GM12878 (cell line): ENCODE measurements around the gene RPL26. TPM values are rescaled to one million over a fixed set of nuclear protein-coding genes. Genes with fewer than 3 reads are reported as not detected.

Source experiments
- ATAC-seq: fragments of 200-7000 bp; cut with Tn5 transposase; 3 replicates; pipeline ENCODE4 v1.9.1; 2020; ENCODE audit warnings: mild to moderate bottlenecking, moderate library complexity
- BruUV-seq: library from RNA; stranded (reverse); fragments of 400-500 nt; replicated peaks from 2 replicates; lab custom pipeline; 2021; lab: Mats Ljungman, UMichigan
- CTCF ChIA-PET: fragments of 300-600 bp; sonication (Branson Sonifier 250); formaldehyde crosslinking; extraction: SDS; loops from one replicate; lab custom pipeline; 2021; ENCODE audit warnings: inconsistent platforms; lab: Yijun Ruan, JAX
- POLR2A ChIA-PET: fragments of 350-600 bp; formaldehyde crosslinking; extraction: SDS; loops from one replicate; lab custom pipeline; 2021; ENCODE audit warnings: inconsistent platforms; lab: Charles Lee
- RAD21 ChIA-PET: fragments of 300-600 bp; sonication (Branson Sonifier 250); formaldehyde crosslinking; loops from one replicate; lab custom pipeline; 2023; ENCODE audit warnings: antibody characterized with exemption; ENCODE audit not compliant: unreplicated experiment; lab: Charles Lee
- SMC1A ChIA-PET: fragments of 300-600 bp; sonication (Branson Sonifier 250); formaldehyde crosslinking; loops from one replicate; lab custom pipeline; 2023; ENCODE audit not compliant: unreplicated experiment, uncharacterized antibody; lab: Charles Lee
- DNase-seq: peaks from one replicate; pipeline ENCODE4 v3.0.0-alpha.2; 2011; ENCODE audit warnings: low read depth, low spot score
- FAIRE-seq: peaks from 3 replicates; lab custom pipeline; 2011; peaks lifted over from hg19 to GRCh38; lab: Jason Lieb, UNC
- H2AFZ ChIP-seq: 2 replicates; pipeline ENCODE4 v1.6.0; 2011; ENCODE audit warnings: low read depth, low read length, control low read depth; ENCODE audit not compliant: control insufficient read depth
- H3K27ac ChIP-seq: 2 replicates; pipeline ENCODE4 v1.5.1; 2011; ENCODE audit warnings: control low read depth; ENCODE audit not compliant: control insufficient read depth, insufficient read depth
- H3K27me3 ChIP-seq, 2 experiments: replicated peaks in 1 of 2; 2 replicates each; pipeline versions ENCODE4 v1.6.0 to v1.6.1; 2011; ENCODE audit warnings: low read length in 1 of 2; ENCODE audit not compliant: control insufficient read depth in 2 of 2, insufficient read depth in 2 of 2
- H3K36me3 ChIP-seq, 2 experiments: 2 replicates each; pipeline ENCODE4 v1.5.1; 2011; ENCODE audit warnings: low read length in 1 of 2; ENCODE audit not compliant: control insufficient read depth in 2 of 2, insufficient read depth in 2 of 2
- H3K4me1 ChIP-seq: 2 replicates; pipeline ENCODE4 v1.6.1; 2011; ENCODE audit warnings: mild to moderate bottlenecking, low read length, moderate library complexity, mixed read lengths; ENCODE audit not compliant: control insufficient read depth, insufficient read depth
- H3K4me2 ChIP-seq: 2 replicates; pipeline ENCODE4 v1.6.0; 2011; ENCODE audit warnings: control low read depth; ENCODE audit not compliant: control insufficient read depth, insufficient read depth
- H3K4me3 ChIP-seq: fragments of 200-600 bp; sonication (generic); 2 replicates; pipeline ENCODE4 v1.5.1; 2016
- H3K79me2 ChIP-seq: 2 replicates; pipeline ENCODE4 v1.6.0; 2011; ENCODE audit warnings: low read length; ENCODE audit not compliant: control insufficient read depth, insufficient read depth
- H3K9ac ChIP-seq: 2 replicates; pipeline ENCODE4 v1.8.0; 2011; ENCODE audit warnings: low read length, control low read depth, mixed read lengths; ENCODE audit not compliant: control insufficient read depth, insufficient read depth
- H3K9me3 ChIP-seq: replicated peaks from 3 replicates; pipeline ENCODE4 v1.5.1; 2011; ENCODE audit warnings: mild to moderate bottlenecking, low read length; ENCODE audit not compliant: control insufficient read depth, insufficient read depth
- H4K20me1 ChIP-seq: 2 replicates; pipeline ENCODE4 v1.6.0; 2011; ENCODE audit not compliant: control insufficient read depth, insufficient read depth
- CBFB ChIP-seq: IDR thresholded peaks from 2 replicates; pipeline ENCODE4 v1.6.1; 2016; ENCODE audit warnings: antibody characterized with exemption, low read depth
- CBX5 ChIP-seq: sonication (generic); IDR thresholded peaks from 2 replicates; pipeline ENCODE4 v1.6.1; 2016; ENCODE audit warnings: low read depth, moderate library complexity, mild to moderate bottlenecking, inconsistent platforms
- FOXM1 ChIP-seq: IDR thresholded peaks from 2 replicates; pipeline ENCODE4 v1.6.1; 2012; ENCODE audit warnings: low read depth, mild to moderate bottlenecking, inconsistent platforms, low read length, moderate library complexity
- POLR2A ChIP-seq: IDR thresholded peaks from 2 replicates; pipeline ENCODE4 v1.6.1; 2011; ENCODE audit warnings: low read depth, mild to moderate bottlenecking, low read length
- STAT3 ChIP-seq: IDR thresholded peaks from 2 replicates; pipeline ENCODE4 v1.6.1; 2011; ENCODE audit warnings: low read depth, low read length, improper control_type of control experiment
- WGBS: methylation state at CpG from one replicate; pipeline ENCODE4 v1.1.6; 2016; ENCODE audit warnings: low lambda C conversion rate; ENCODE audit not compliant: insufficient replicate concordance, insufficient coverage; ENCODE audit errors: missing lambda C conversion rate; 5-methylcytosine and 5-hydroxymethylcytosine counted together
- in situ Hi-C: fragments of 300-500 bp; cut with MboI; formaldehyde crosslinking; loops from 9 replicates; pipeline ENCODE4 v1.14.3; 2018; ENCODE audit warnings: mixed read lengths
- intact Hi-C: fragments of 100-400 bp; cut with micrococcal nuclease; formaldehyde crosslinking; loops from one replicate; pipeline ENCODE4 v1.14.2; 2022; ENCODE audit not compliant: unreplicated experiment
- polyA plus RNA-seq, 11 experiments: library from polyadenylated mRNA; depleted of rRNA in 4 of 11; unstranded in 6 of 11; stranded (reverse) in 5 of 11; fragments of >200 nt; fragmentation: Nextera tagmentation in 4 of 11; fragmentation: Illumina TruSeq in 1 of 11; extraction: Ambion mirVana in 4 of 11; extraction: Trizol in 1 of 11; gene quantifications; 1 replicate in 1 of 11; 2 replicates in 10 of 11; pipeline versions ENCODE4 v1.2.1 to v1.2.3, GENCODE V29; 2011 to 2016; ENCODE audit warnings: inconsistent platforms in 2 of 11, missing spikeins in 2 of 11, low read depth in 1 of 11
- total RNA-seq, 4 experiments: library from RNA; depleted of rRNA in 3 of 4; stranded (reverse); fragments of >200 nt in 3 of 4; fragmentation: Illumina TruSeq in 1 of 4; extraction: Trizol in 1 of 4; gene quantifications; 2 replicates each; pipeline versions ENCODE4 v1.2.1 to v1.2.3, GENCODE V29; 2013 to 2021
- TF ChIP-seq, protein P1 (sequence below): fragments of 450-650 bp; conservative IDR thresholded peaks from 2 replicates; pipeline ENCODE4 v1.6.1; 2017; ENCODE audit warnings: mild to moderate bottlenecking, moderate library complexity
- TF ChIP-seq, protein P2 (sequence below): fragments of 450-650 bp; IDR thresholded peaks from 2 replicates; pipeline ENCODE4 v1.6.1; 2017; ENCODE audit warnings: mild to moderate bottlenecking
- TF ChIP-seq, protein P3 (sequence below): IDR thresholded peaks from 2 replicates; pipeline ENCODE4 v1.6.1; 2011; ENCODE audit warnings: low read depth, mild to moderate bottlenecking, low read length, moderate library complexity, borderline replicate concordance; ENCODE audit errors: extremely low read depth
- TF ChIP-seq, protein P4 (sequence below): IDR thresholded peaks from 2 replicates; pipeline ENCODE4 v1.6.1; 2012; ENCODE audit warnings: low read depth, low read length, improper control_type of control experiment

The RPL26 gene
- total and polyA plus RNA-seq, 10 of the 15 experiments (the other 5 are each of a cell fraction or from before 2014, with no cell fraction given): 1,451 to 9,244 (median 4,326) TPM

DNA sequence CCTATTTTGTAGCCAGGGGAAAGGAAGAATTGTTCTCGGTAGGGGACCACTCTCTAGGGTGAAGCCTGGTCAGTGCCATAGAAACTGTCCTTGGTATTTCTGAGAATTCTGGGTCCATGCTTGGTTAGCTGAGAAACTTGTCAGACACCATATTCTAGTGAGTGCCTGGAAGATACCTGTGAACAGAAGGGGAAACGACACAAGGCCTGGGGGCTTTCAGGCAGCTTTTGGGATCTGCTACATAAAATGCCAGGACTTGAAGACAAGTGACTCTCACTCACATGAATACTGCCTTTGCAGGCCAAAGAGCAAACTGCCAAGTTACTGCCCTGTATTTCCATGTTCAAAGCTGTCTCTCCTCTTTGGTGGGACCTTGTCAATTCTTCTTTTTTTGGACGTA, 25.1 kb downstream of the RPL26 start:
- TF ChIP-seq STAT3 (no peak), FOXM1 (no peak), CBFB (no peak), POLR2A (no peak), CBX5 (no peak)
- TF ChIP-seq, protein P1, sequence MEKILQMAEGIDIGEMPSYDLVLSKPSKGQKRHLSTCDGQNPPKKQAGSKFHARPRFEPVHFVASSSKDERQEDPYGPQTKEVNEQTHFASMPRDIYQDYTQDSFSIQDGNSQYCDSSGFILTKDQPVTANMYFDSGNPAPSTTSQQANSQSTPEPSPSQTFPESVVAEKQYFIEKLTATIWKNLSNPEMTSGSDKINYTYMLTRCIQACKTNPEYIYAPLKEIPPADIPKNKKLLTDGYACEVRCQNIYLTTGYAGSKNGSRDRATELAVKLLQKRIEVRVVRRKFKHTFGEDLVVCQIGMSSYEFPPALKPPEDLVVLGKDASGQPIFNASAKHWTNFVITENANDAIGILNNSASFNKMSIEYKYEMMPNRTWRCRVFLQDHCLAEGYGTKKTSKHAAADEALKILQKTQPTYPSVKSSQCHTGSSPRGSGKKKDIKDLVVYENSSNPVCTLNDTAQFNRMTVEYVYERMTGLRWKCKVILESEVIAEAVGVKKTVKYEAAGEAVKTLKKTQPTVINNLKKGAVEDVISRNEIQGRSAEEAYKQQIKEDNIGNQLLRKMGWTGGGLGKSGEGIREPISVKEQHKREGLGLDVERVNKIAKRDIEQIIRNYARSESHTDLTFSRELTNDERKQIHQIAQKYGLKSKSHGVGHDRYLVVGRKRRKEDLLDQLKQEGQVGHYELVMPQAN: no peak
- TF ChIP-seq, all 136 proteins: peak for 0
- no peak for FAIRE-seq
- no peak overlapping the region for H3K27ac ChIP-seq
- in situ Hi-C loops: no loop called here
- intact Hi-C loops: no loop called here
- no peak for DNase-seq
- no peak overlapping the region for H2AFZ ChIP-seq
- no peak for ATAC-seq
- H3K4me2 ChIP-seq: no peak overlapping the region
- WGBS: 72% methylated on average over 3 of the region's 3 CpGs
- 0 out of 4 replicates have a peak, but pooled peaks cover 0 to 2% of the 10 kb centered on the region in 2 experiments for H3K27me3 ChIP-seq
- POLR2A ChIA-PET: no interaction called here
- H3K4me1 ChIP-seq: no peaks in the 10 kb centered on the region
- SMC1A ChIA-PET: no interaction called here
- no TSS peak for BruUV-seq
- H3K79me2 ChIP-seq: no peaks in the 10 kb centered on the region
- H3K9ac ChIP-seq: no peak overlapping the region
- H3K4me3 ChIP-seq: no peak overlapping the region
- RAD21 ChIA-PET: no interaction called here
- no peaks in the 10 kb centered on the region for H4K20me1 ChIP-seq
- CTCF ChIA-PET: no interaction called here
- H3K36me3 ChIP-seq: no peaks in the 10 kb centered on the region
- H3K9me3 ChIP-seq: no peaks in the 10 kb centered on the region

DNA sequence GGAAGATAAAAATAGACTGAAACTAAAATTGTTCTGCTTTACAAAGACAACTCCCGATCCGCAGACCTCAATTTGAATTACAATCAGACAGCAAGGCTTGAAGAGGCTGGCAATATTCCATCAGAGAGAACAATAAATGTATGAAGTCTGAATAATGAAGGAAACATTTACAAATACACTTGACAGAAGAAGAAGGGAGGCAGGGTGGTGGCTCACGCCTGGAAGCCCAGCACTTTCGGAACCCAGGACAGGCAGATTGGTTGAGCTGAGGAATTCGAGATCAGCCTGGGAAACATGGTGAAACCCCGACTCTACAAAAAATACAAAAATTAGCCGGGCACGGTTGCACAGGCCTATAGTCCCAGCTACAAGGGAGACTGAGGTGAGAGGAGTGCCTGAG, 28.8 kb downstream of the RPL26 start:
- SMC1A ChIA-PET: no interaction called here
- TF ChIP-seq, protein P2, sequence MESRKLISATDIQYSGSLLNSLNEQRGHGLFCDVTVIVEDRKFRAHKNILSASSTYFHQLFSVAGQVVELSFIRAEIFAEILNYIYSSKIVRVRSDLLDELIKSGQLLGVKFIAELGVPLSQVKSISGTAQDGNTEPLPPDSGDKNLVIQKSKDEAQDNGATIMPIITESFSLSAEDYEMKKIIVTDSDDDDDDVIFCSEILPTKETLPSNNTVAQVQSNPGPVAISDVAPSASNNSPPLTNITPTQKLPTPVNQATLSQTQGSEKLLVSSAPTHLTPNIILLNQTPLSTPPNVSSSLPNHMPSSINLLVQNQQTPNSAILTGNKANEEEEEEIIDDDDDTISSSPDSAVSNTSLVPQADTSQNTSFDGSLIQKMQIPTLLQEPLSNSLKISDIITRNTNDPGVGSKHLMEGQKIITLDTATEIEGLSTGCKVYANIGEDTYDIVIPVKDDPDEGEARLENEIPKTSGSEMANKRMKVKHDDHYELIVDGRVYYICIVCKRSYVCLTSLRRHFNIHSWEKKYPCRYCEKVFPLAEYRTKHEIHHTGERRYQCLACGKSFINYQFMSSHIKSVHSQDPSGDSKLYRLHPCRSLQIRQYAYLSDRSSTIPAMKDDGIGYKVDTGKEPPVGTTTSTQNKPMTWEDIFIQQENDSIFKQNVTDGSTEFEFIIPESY: no peak
- TF ChIP-seq, protein P3, sequence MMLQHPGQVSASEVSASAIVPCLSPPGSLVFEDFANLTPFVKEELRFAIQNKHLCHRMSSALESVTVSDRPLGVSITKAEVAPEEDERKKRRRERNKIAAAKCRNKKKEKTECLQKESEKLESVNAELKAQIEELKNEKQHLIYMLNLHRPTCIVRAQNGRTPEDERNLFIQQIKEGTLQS: no peak
- TF ChIP-seq, protein P4, sequence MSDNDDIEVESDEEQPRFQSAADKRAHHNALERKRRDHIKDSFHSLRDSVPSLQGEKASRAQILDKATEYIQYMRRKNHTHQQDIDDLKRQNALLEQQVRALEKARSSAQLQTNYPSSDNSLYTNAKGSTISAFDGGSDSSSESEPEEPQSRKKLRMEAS: no peak
- FAIRE-seq: no peak
- Histone ChIP-seq H3K27ac (no peak overlapping the region), H3K36me3 (no peaks in the 10 kb centered on the region), H3K27me3 (0 out of 4 replicates have a peak, but pooled peaks cover 0 to 2% of the 10 kb centered on the region in 2 experiments), H2AFZ (no peak overlapping the region), H3K4me2 (no peak overlapping the region), H3K9ac (no peak overlapping the region), H3K4me3 (no peak overlapping the region), H4K20me1 (no peaks in the 10 kb centered on the region), H3K9me3 (no peaks in the 10 kb centered on the region), H3K4me1 (no peaks in the 10 kb centered on the region), H3K79me2 (no peaks in the 10 kb centered on the region)
- RAD21 ChIA-PET: no interaction called here
- no TSS peak for BruUV-seq
- intact Hi-C loops: no loop called here
- ATAC-seq: no peak
- POLR2A ChIA-PET: no interaction called here
- CTCF ChIA-PET: no interaction called here
- in situ Hi-C loops: no loop called here
- no peak for DNase-seq
- 35% methylated on average over 8 of the region's 8 CpGs for WGBS
